Body of pancreas (tissue), 4 donors: ENCODE data around the gene DSCAM.

Source experiments
- POLR2A ChIP-seq, 3 donors: fragments of 450-650 bp; IDR thresholded peaks; one replicate each; pipeline ENCODE4 v1.6.1; 2016; ENCODE audit warnings: antibody characterized with exemption in 3 of 3, mild to moderate bottlenecking in 2 of 3
- TF ChIP-seq, protein P1 (sequence below), 7 experiments: fragments of 450-650 bp in 4 of 7; fragments of 200-600 bp in 3 of 7; sonication (generic) in 3 of 7; IDR thresholded peaks; one replicate each; pipeline ENCODE4 v1.5.1; 2016 to 2019; ENCODE audit warnings: antibody characterized with exemption in 7 of 7

DNA sequence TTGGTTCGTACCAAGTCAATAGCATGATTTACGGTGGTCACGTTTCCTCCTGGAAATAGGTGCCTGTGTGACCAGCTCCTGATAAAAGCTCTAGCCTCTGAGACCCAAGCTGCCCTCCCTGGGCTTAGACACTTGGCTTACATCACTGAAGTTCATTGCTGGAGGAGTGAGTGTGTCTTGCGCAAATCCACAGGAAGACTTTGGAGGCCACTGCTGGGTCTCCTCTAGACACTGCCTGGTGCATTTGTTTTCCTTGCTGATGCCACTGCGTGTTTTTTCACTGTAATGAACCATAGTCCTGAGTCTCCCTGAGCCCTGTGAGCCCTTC is 230.6 kb downstream of the DSCAM start:
- TF ChIP-seq, protein P1, sequence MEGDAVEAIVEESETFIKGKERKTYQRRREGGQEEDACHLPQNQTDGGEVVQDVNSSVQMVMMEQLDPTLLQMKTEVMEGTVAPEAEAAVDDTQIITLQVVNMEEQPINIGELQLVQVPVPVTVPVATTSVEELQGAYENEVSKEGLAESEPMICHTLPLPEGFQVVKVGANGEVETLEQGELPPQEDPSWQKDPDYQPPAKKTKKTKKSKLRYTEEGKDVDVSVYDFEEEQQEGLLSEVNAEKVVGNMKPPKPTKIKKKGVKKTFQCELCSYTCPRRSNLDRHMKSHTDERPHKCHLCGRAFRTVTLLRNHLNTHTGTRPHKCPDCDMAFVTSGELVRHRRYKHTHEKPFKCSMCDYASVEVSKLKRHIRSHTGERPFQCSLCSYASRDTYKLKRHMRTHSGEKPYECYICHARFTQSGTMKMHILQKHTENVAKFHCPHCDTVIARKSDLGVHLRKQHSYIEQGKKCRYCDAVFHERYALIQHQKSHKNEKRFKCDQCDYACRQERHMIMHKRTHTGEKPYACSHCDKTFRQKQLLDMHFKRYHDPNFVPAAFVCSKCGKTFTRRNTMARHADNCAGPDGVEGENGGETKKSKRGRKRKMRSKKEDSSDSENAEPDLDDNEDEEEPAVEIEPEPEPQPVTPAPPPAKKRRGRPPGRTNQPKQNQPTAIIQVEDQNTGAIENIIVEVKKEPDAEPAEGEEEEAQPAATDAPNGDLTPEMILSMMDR (IDR thresholded peaks at IDR 0.05), result no peak
- TF ChIP-seq POLR2A (IDR thresholded peaks at IDR 0.05), result no peak
